Activated CD4-positive, alpha-beta T cell treated with anti-CD3 and anti-CD28 coated beads, Interleukin-2, Interleukin-6, amounts not matched to agents 100 ng/mL and 50 ng/mL, durations not matched to agents 16 hours and 8 hours (primary cell): Measurements from ENCODE around the gene COL4A2.

ENCODE experiments used
- DNase-seq: peaks from one replicate; pipeline ENCODE4 v3.0.0-alpha.2; 2020

Gene COL4A2

DNA sequence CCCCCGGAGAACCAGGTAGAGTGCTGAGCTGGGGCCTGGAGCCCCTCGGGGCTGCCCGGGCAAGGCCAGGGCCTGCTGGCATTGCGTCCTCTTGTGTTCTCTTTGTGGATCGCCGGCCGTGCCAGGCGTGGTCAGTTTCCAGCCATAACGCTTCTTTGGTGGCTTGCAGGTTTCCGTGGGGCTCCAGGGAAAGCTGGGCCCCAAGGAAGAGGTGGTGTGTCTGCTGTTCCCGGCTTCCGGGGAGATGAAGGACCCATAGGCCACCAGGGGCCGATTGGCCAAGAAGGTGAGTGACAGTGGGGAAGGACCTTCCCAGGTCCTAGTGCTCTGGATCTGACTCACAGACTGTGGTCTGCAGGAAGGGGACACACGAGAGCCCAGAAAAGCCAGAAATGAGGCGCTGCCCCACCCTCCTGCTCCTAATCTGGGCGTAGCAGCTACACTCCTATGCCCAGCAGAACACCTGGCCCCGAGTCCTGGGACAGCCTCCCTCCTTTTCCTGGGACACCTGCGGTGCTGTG lies 197.0 kb downstream of the COL4A2 start:
- DNase-seq: no peak

- DNase-seq: no peak
These were observed 198.5 kb downstream of the COL4A2 start for GRCh38 chr13:110505594-110505993.

DNA sequence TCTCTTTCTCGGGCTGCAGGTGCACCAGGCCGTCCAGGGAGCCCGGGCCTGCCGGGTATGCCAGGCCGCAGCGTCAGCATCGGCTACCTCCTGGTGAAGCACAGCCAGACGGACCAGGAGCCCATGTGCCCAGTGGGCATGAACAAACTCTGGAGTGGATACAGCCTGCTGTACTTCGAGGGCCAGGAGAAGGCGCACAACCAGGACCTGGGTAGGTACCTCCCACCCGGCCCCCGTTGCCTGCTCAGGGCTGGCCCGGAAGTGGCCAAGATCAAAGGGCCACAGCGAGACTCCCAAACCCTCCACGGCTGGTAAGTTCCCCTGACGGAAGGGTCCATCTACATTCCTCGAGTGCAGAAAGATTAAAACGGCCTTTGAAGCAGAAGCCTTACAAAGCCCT lies 199.3 kb downstream of the COL4A2 start:
- DNase-seq: no peak

DNA sequence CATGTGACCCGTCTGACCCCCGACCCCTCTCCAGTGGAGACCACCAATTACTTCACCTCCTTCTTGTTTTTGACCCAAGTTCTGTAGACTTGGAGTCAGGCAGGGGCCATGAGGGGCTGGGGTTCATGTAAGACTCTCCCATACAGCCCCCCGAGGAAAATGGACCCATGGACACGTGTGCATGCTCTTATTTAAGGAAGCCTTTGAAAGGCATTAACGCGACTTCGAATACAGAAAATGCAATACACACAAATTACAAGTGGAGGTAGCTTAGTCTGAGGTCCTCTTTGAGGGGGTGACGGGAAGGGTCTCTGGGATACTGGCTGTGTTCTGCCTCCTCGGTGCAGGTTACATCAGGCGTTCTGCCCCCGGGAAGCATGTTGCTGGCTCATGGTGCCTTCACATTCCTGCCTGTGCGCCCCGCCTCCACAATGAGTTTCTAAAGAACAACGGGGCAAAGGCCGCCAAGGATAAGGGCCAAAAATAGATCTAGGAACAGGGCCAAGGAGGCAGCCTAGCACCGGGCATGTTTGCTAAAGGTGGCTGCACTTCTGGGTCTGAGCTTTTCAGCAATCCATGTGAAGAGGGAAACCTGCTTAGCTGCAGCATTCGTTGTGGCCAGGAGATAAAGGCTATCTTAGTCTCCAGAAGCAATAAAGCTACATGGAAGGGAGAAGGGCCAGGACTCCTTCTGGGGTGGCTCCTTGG lies 199.9 kb downstream of the COL4A2 start:
- DNase-seq: no peak

DNA sequence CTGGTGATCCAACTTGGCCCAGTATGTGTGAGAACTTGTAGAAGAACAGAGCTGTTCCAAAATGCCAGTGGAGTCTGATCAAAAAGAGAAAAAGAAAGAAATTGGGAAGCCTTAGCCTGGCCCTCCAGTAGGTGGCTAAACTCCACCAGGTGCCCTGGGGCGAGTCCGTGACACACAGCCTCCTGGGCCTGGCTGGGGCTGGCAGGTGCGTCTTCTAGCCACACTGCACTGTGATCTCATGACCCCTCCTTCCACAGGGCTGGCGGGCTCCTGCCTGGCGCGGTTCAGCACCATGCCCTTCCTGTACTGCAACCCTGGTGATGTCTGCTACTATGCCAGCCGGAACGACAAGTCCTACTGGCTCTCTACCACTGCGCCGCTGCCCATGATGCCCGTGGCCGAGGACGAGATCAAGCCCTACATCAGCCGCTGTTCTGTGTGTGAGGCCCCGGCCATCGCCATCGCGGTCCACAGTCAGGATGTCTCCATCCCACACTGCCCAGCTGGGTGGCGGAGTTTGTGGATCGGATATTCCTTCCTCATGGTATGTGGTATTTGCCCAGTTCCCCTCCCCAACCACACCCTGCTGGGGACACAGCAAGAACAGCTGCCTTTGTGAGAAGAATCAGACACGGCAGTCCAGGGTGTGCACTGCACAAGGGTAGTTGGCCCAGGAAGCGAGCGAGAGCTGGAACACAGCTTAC lies 200.7 kb downstream of the COL4A2 start:
- no peak for DNase-seq

DNA sequence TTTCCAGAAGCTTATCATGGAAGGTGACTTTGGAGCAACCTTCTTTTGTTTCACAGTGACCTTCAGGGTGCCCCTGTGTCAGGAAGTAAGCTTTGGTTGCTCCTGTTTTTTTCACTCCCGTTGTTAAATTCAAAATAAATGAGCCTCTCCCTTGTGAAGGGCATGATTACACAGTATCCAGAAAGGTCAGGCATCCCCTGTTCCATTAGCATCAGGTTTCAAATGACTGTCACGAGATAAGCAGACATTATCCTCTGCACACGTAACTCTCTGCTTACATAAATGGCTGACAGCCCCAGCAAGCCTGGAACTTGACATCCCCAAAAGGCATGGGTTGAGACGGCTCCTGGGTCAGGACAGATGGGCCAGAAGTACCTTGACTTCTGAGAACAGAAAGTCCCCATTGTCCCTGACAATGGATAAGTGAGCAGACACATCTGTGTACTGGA lies 202.4 kb downstream of the COL4A2 start:
- DNase-seq: no peak

GRCh38 chr13:110509971-110510786 lies 203.1 kb downstream of the COL4A2 start:
- no peak for DNase-seq

DNA sequence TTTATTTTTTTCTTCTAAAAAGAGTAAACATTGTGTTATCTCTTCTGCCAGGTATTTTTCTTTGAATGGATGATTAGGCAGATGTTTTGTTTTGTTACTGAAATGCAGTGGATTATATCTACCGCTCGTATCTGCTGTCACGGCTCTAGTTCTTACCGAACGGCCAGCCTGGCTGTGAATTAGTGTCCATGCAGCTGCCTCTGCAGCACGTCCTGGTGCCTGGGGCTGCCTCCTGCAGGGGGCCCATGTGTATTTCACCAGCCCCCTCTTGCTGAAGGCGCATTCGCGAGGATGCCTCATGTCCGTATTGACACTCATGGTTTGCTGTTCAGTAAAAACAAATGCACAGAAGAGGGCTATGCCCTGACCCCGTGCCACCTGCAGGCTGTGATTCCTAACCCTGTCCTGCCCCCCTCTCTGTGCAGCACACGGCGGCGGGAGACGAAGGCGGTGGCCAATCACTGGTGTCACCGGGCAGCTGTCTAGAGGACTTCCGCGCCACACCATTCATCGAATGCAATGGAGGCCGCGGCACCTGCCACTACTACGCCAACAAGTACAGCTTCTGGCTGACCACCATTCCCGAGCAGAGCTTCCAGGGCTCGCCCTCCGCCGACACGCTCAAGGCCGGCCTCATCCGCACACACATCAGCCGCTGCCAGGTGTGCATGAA lies 204.6 kb downstream of the COL4A2 start:
- DNase-seq: no peak

DNA sequence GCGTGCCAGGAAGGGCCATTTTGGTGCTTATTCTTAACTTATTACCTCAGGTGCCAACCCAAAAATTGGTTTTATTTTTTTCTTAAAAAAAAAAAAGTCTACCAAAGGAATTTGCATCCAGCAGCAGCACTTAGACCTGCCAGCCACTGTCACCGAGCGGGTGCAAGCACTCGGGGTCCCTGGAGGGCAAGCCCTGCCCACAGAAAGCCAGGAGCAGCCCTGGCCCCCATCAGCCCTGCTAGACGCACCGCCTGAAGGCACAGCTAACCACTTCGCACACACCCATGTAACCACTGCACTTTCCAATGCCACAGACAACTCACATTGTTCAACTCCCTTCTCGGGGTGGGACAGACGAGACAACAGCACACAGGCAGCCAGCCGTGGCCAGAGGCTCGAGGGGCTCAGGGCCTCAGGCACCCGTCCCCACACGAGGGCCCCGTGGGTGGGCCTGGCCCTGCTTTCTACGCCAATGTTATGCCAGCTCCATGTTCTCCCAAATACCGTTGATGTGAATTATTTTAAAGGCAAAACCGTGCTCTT lies 205.2 kb downstream of the COL4A2 start:
- no peak for DNase-seq

- no peak for DNase-seq
These were observed 209.4 kb downstream of the COL4A2 start for GRCh38 chr13:110516500-110516899.

GRCh38 chr13:110517505-110518225 lies 210.6 kb downstream of the COL4A2 start:
- no peak for DNase-seq

DNA sequence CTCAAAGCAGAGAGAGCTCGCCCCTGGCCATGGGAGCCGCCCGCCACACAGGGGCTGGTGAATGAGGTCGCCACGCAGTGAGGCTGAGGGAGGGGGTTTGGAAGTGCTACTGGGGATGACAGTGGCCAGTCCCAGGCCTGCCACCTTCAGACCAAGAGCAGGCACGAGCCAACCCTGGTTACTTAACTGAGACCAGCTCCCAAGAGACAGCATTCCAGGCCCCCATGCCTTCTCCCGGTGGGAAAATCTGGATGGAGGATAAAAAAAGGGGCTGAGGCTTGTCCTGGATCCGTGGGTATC lies 211.1 kb downstream of the COL4A2 start:
- DNase-seq: no peak

- DNase-seq: no peak
These were observed 211.5 kb downstream of the COL4A2 start for GRCh38 chr13:110518571-110518970.

GRCh38 chr13:110519046-110519445 lies 212.0 kb downstream of the COL4A2 start:
- DNase-seq: no peak

DNA sequence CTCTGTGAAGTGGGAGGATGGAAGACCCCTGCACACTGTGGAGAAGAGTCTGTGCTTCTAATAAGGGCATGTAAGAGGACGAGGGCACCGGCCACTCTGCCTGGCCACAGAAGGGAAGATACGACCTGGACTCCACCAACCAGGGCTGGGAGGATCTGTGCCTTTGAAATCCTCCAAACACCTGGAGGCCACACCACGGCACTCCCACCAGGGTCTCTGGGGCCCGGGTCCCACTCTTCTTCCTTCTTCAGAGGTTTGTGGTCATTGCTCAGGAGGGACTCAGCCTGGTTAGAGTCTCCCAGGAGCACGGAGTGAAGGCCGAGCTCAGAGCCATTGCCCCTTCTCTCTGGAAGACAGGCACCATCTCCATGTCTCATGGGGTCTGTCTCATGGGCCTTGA lies 212.4 kb downstream of the COL4A2 start:
- DNase-seq: no peak

DNA sequence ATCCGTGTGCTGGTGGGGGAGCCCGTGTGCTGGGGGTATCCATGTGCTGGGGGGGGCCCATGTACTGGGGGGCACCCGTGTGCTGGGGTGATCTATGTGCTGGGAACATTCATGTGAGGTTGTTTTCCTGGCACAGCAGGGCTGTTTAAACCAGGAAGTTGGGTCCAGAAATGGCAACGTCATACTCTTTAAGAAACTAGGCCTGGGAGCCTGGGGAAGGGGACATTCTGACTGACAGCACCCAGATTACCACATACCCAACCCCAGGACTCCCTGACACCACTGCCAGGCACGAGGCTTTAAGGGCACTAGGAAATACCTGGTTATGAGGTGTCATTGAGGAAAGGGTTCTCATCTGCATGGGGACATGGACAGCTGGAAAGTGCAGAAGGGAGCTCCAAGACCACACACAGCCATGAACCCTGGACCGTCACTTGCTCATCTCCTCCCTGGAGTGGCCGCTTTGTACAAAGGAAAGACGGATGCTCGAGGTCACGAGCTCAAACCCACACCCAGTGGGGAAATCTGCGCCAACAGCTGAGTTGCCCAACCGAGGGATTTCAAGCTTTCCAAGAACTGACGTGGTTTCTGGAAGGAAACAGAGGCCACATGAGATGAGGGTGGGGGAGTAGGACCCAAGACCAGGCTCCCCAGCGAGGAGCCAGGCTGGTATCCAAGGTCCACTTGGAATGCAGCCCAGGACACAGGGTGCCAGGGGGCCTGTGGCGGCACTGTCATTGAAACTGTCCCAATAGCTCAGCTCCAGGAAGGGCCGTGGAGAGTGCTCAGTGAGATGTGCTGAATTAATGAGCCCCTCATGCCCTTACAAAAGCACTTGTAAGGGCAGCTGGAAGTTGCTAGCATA lies 213.6 kb downstream of the COL4A2 start:
- DNase-seq: no peak

DNA sequence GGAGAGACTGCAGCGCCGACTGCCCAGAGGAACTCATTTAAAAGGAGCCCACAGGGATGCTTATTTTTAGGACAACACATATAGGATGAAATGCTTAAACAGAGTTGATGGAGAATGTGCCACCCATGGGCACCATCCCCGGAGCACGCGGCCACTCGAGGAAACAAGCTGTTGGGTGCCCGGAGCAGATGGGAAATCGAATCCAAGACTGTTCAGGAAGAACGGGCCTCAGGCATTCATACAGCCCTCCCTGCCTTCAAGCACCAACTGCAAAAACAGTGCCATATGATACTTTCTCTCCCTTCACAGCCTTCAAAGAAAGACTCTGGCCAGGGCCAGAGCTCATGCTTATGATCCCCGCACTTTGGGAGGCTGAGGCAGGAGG lies 214.2 kb downstream of the COL4A2 start:
- no peak for DNase-seq

DNA sequence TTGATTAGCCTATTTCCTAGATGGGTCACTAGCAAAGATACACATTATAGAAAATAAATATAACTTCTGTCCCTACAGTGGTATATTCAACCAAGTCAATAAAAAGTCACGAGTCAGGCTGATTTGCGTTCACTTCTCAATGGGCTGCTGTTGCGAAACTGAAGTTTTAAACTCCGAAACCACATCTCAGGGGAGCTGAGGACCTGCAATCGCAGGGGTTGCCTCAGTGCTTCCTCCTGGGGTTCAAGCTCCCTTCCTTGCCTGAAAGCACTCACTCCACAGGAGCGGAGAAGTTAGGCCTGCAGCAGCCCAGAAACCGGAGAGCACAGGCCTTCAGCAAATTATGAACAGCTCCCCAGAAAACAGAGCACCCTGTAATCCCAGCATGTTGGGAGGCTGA lies 214.9 kb downstream of the COL4A2 start:
- DNase-seq: no peak

GRCh38 chr13:110522721-110523120 lies 215.6 kb downstream of the COL4A2 start:
- DNase-seq: no peak

GRCh38 chr13:110523180-110523579 lies 216.1 kb downstream of the COL4A2 start:
- no peak for DNase-seq
